ENCODE results near the gene RRP7A.
"Not testable (repeated sequence)": the region's sequence is repeated elsewhere in the genome, so short reads cannot be mapped to it uniquely, and the experiment has no call there.

The RRP7A gene

GRCh38 chr22:42493393-42493792, 26.2 kb downstream of the RRP7A start:
- H3K27me3 ChIP-seq, result peaks cover 0 to 5% of the 10 kb centered on the region in 2 donors
- no peaks in the 10 kb centered on the region for H3K9me3 ChIP-seq
- intact Hi-C loops (cut with DNase I; ENCODE audit: low total_unique reads), result no loop called here

GRCh38 chr22:42492323-42492690, 27.3 kb downstream of the RRP7A start:
- no peak overlapping the region for H3K27ac ChIP-seq
- TF ChIP-seq, protein P1, sequence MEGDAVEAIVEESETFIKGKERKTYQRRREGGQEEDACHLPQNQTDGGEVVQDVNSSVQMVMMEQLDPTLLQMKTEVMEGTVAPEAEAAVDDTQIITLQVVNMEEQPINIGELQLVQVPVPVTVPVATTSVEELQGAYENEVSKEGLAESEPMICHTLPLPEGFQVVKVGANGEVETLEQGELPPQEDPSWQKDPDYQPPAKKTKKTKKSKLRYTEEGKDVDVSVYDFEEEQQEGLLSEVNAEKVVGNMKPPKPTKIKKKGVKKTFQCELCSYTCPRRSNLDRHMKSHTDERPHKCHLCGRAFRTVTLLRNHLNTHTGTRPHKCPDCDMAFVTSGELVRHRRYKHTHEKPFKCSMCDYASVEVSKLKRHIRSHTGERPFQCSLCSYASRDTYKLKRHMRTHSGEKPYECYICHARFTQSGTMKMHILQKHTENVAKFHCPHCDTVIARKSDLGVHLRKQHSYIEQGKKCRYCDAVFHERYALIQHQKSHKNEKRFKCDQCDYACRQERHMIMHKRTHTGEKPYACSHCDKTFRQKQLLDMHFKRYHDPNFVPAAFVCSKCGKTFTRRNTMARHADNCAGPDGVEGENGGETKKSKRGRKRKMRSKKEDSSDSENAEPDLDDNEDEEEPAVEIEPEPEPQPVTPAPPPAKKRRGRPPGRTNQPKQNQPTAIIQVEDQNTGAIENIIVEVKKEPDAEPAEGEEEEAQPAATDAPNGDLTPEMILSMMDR (IDR thresholded peaks at IDR 0.05), result no peak
- H3K9me3 ChIP-seq, result no peaks in the 10 kb centered on the region
- intact Hi-C loops (cut with DNase I; ENCODE audit: low total_unique reads), result no loop called here
- H3K36me3 ChIP-seq, result no peaks in the 10 kb centered on the region
- H3K4me3 ChIP-seq, result no peak overlapping the region
- peaks cover 0 to 5% of the 10 kb centered on the region in 2 donors for H3K27me3 ChIP-seq
- no peaks in the 10 kb centered on the region for H3K4me1 ChIP-seq
- no peak for DNase-seq

More at GRCh38 chr22:42493393-42493792, 26.2 kb downstream of the RRP7A start:
- no peaks in the 10 kb centered on the region for H3K36me3 ChIP-seq
- DNase-seq, result no peak
- TF ChIP-seq, protein P1 (IDR thresholded peaks at IDR 0.05), result no peak
- no peak overlapping the region for H3K27ac ChIP-seq
- H3K4me3 ChIP-seq, result no peak overlapping the region
- no peaks in the 10 kb centered on the region for H3K4me1 ChIP-seq

DNA sequence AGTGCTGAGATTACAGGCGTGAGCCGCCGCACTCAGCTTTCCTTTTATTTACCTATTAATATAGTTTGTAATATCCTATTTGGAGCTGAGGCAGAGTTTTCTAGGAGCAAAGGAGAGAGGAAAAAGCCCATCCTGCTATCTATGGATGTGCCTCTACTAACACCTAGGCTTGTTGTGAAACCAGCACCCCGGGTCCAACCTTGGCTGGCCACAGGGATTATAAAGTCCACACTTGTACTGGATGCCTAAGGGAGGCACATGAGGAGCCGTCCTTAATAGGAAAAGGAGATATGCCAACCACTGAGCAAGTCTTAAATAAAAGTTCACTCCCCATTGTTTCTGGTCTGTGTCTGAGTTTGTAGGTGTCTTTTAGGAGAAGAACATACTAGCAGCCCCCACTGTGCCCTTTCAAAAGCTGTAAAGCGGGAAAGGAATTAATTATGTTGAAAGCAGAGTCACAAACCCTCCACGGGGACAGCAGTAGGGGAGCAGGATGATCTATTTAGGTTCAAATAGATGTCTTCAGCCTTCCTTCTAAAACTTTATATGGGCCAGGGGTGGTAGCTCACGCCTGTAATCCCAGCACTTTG, 29.3 kb downstream of the RRP7A start:
- DNase-seq, result no peak
- TF ChIP-seq, protein P1 (IDR thresholded peaks at IDR 0.05), result no peak
- no peak overlapping the region for H3K4me3 ChIP-seq
- no peak overlapping the region for H3K27ac ChIP-seq
- no peaks in the 10 kb centered on the region for H3K36me3 ChIP-seq
- no peaks in the 10 kb centered on the region for H3K4me1 ChIP-seq
- H3K9me3 ChIP-seq, result no peaks in the 10 kb centered on the region
- H3K27me3 ChIP-seq, result peaks cover 0 to 5% of the 10 kb centered on the region in 2 donors
- intact Hi-C loops (cut with DNase I; ENCODE audit: low total_unique reads), result no loop called here

DNA sequence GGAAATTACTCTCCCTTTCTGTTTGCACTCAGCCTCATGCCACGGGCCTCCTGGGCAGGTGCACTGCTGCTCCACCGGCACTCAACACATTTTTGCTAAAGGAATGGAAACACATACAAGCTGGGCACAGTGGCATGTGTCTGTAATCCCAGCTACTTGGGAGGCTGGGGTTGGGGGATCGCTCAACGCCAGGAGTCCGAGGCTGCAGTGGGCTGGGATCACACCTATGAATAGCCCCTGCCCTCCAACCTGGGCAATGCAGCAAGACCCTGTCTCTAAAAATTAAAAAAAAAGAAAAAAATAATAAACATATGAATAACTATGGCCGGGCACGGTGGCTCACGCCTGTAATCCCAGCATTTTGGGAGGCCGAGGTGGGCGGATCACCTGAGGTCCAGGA, 30.6 kb downstream of the RRP7A start:
- Histone ChIP-seq H3K9me3 (no peaks in the 10 kb centered on the region), H3K4me3 (no peak overlapping the region), H3K4me1 (no peaks in the 10 kb centered on the region), H3K36me3 (no peaks in the 10 kb centered on the region), H3K27me3 (peaks cover 0 to 15% of the 10 kb centered on the region in 2 donors), H3K27ac (no peak overlapping the region)
- DNase-seq, result no peak
- intact Hi-C loops (cut with DNase I; ENCODE audit: low total_unique reads), result no loop called here
- TF ChIP-seq, protein P1 (IDR thresholded peaks at IDR 0.05), result no peak

DNA sequence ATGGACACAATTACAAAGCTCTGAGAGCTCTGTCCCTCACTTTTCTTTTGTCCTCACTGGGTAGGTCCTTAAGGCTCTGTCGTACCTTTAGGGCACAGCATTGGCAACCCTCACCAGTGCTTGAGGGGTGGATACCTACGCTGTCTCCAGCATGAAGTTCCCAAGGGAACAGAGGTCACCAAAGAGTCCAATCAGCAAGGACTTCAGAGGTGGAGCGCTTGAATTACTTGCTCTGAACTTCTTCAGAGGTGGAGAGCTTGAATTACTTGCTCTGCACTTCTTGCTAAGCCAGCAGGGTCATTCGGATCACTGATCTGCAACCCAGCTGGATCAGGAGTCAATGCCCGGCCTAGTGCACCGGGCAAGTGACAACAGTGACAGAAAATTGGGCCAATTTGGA, 35.1 kb downstream of the RRP7A start:
- no peak for DNase-seq
- Histone ChIP-seq H3K4me1 (no peaks in the 10 kb centered on the region), H3K27me3 (peaks cover 0 to 18% of the 10 kb centered on the region in 2 donors), H3K4me3 (no peak overlapping the region), H3K27ac (no peak overlapping the region), H3K9me3 (no peaks in the 10 kb centered on the region), H3K36me3 (no peaks in the 10 kb centered on the region)
- intact Hi-C loops (cut with DNase I; ENCODE audit: low total_unique reads), result no loop called here
- TF ChIP-seq, protein P1 (IDR thresholded peaks at IDR 0.05), result no peak

GRCh38 chr22:42483610-42484223, 35.9 kb downstream of the RRP7A start:
- H3K9me3 ChIP-seq; intact Hi-C loops (cut with DNase I; ENCODE audit: low total_unique reads); H3K36me3 ChIP-seq; DNase-seq; H3K27ac ChIP-seq; H3K4me1 ChIP-seq; H3K4me3 ChIP-seq: not testable (repeated sequence)
- peaks cover 0 to 16% of the 10 kb centered on the region in 2 donors for H3K27me3 ChIP-seq

Measured in tibial artery (tissue), 4 donors.